Measurements from ENCODE around the gene GPANK1.
"Not testable (repeated sequence)": the region's sequence is repeated elsewhere in the genome, so short reads cannot be mapped to it uniquely, and the experiment has no call there.

The GPANK1 gene

DNA sequence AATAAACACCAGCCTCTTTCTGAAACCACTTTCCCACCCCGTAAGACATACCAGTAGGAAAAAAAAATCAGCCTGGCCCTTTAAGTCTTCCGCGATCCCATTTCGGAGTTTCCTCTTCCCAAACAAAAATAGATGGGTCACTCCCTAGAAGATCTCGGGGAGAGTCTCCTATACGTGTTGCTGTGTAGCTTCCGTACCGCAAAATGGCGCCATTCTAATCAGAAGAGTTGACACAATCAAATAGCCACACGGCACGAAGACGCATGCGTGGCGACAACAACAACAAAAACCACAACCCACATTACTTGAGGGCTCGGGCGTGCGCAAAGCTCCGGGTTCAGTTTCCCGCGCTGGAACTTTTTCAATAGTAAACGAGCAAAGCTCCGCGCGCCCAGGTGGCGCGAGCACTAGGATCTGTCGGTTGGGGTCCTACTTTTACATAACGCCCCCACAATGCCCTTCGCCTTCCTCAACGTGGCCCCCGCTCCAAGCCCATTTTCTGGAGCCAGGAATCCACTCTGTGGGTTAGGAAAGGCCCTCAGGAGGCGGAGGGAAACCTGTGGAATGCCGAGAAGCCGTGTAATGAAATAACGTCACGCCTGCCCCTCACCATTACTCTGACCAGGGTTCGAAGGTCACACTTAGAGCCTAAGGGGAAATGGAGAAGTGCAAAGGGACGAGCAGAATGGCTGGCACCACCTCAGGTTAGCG, at the start of gene GPANK1:
GPANK1 (minus strand) TSS at position 208 of the 711 bp plus-strand sequence. CDS start 519 bp downstream, outside the sequence.
- DNase-seq (ENCODE audit: low read depth), result peak; percentile 70
- TF ChIP-seq CTCF (conservative IDR thresholded peaks at IDR 0.05; ENCODE audit: low read depth, low read length), result no peak
- peak within 1 kb of the TSS; percentile 94 for H3K4me3 ChIP-seq (ENCODE audit: low read length)

- TF ChIP-seq CTCF (conservative IDR thresholded peaks at IDR 0.05; ENCODE audit: low read depth, low read length), result no peak
- H3K4me3 ChIP-seq (ENCODE audit: low read length), result no peak overlapping the region
- no peak for DNase-seq (ENCODE audit: low read depth)
These were observed 49.3 kb upstream of the GPANK1 start for GRCh38 chr6:31713991-31714684.

- no peak for DNase-seq (ENCODE audit: low read depth)
- no peak for TF ChIP-seq CTCF (conservative IDR thresholded peaks at IDR 0.05; ENCODE audit: low read depth, low read length)
- H3K4me3 ChIP-seq (ENCODE audit: low read length), result no peak overlapping the region
These were observed 48.7 kb upstream of the GPANK1 start for GRCh38 chr6:31713465-31713864.

- no peak overlapping the region for H3K4me3 ChIP-seq (ENCODE audit: low read length)
- TF ChIP-seq CTCF (conservative IDR thresholded peaks at IDR 0.05; ENCODE audit: low read depth, low read length), result peak; percentile 43
- no peak for DNase-seq (ENCODE audit: low read depth)
These were observed 47.5 kb upstream of the GPANK1 start for GRCh38 chr6:31712296-31712695.

DNA sequence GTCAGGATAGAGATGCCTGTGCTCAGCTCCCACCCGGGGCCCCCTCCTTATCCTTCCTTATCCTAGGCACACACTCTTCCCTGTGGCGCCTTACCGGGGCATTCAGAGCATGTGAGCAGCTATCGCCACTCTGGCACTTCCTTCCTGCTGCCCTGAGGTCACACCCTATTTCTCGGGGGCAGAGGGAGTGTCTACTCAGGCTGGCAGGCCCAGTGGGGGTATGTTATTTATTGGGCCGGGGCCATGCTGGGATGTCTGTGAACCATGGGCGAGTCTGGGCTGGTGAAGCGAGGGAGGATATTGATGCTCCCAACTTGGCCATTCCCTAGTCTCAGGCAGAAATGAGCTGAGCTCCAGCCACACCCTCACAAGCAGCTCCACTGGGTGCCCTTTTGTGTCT, 46.4 kb upstream of the GPANK1 start:
- DNase-seq (ENCODE audit: low read depth), result no peak
- no peak for TF ChIP-seq CTCF (conservative IDR thresholded peaks at IDR 0.05; ENCODE audit: low read depth, low read length)
- H3K4me3 ChIP-seq (ENCODE audit: low read length), result no peak overlapping the region

GRCh38 chr6:31710523-31711219, 45.9 kb upstream of the GPANK1 start:
- no peak overlapping the region for H3K4me3 ChIP-seq (ENCODE audit: low read length)
- no peak for DNase-seq (ENCODE audit: low read depth)
- TF ChIP-seq CTCF (conservative IDR thresholded peaks at IDR 0.05; ENCODE audit: low read depth, low read length), result no peak

GRCh38 chr6:31709157-31709556, 44.4 kb upstream of the GPANK1 start:
- not testable (repeated sequence) for DNase-seq (ENCODE audit: low read depth); H3K4me3 ChIP-seq (ENCODE audit: low read length)

All from retinal pigment epithelial cell (primary cell).